Measurements from ENCODE around the gene NIPAL3.
"Not testable (repeated sequence)": the region's sequence is repeated elsewhere in the genome, so short reads cannot be mapped to it uniquely, and the experiment has no call there.

NIPAL3 gene

DNA sequence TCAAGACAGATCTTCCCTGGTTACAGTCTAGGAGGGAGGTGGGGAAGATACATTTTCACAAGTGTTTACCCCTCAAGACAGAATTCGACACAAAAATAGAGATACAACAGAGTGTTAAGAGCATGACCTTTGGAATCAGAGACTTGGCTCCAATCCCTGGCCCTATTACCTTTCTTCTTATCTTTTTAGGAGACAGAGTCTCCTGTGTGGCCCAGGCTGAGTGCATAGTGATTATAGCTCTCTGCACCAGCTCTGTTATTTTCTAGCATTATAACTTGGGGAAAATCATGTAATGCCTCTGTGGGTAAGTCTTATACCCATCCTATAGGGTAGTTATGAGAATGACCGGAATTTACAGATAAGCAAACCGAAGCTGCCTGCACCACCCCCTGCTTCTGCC is 9.8 kb downstream of the NIPAL3 start:
- DNase-seq, result no peak

DNA sequence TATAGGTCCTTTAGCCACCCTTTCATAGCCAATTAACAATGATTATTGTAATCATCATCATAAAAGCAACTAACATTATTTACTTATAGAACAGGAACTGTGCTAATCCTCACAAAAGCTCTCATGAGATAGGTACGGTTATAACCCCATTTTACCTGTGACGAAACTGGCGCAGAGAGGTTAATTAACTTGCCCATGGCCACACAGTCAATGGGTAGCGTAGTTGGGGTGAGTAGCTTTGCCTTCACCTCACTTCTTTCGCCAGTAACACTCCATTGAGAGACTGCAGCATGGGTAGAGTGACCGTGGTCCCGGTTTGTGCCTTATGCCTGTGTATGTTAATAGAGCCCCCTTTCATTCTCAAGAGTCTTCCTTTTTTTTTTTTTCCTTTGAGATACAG is 10.3 kb downstream of the NIPAL3 start:
- DNase-seq, result no peak

DNA sequence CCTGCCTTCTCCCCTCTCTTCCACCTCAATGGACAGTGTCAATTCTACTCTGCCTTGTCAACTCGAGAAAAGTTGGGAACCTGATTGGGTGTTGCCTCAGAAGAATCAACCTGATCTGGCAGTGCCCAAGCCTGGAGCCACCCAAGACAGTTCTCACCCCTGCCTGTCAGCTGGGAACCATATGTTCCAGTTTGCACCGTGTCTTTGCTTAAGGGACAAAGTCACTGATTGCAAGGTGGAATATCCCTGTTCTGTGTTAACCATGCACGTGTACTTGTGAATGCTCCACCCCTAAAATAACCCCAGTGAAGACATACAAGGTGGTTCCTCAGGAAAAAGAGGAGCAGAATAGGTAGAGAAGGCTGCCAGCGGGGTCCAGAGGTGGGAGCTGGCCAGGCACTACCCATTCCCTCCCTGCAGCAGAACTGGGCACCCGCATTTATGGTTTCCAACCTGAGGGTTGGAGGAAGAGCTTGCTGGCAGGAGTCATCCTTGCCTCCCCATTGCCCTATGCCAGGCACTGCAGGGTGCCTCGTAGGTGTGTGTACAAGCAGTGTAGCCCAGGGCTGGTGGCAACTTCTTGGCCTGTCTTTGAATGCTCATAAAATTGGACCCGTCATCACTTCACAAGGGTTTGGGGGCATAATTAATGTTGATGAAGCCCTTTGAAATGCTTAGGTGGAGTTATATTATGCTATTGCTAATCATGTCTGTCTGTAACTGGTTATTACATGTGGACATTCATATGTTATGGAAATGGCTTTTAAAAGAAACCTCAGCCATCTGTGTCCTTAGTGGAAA is 11.3 kb downstream of the NIPAL3 start:
- no peak for DNase-seq

DNA sequence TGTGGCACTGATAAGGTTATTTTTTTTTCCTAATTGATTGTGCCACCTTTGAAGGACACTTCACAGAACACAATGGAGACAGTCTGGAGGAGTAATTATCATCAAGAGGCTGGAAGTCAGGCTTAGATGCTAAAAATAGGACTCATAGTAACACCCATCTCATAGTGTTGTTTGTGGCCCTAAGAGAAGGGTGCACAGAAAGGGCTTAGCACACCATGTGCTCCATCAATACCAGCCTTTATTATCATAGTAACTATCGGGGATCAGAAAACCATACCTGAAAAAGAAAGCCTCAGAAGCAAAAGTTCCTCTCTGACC is 11.9 kb downstream of the NIPAL3 start:
- no peak for DNase-seq

DNA sequence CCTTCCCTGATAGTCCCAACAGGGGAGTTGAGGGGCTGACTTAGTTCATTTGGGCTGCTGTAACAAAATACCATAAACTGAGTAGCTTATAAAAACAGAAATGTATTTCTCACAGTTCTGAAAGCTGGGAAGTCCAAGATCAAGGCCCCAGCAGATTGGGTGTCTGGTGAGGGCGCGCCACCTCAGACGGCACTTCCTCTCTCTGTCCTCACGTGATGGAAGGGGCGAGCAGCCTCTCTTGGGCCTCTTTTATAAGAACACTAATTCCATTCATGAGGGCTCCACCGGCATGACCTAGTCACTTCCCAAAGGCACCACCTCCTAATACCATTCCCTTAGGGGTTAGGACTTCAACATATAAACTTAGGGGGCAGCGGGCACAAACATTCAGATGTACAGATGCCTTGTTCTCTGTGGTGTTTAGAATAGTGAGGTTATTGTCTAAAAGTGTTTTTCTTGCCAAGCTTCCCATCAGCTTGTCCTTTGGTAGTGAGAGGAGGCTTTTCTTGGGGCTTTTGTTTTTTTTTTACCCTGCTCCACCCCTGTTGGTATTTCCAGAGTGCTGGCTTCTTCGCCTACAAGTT is 20.3 kb downstream of the NIPAL3 start:
- no peak for DNase-seq

DNA sequence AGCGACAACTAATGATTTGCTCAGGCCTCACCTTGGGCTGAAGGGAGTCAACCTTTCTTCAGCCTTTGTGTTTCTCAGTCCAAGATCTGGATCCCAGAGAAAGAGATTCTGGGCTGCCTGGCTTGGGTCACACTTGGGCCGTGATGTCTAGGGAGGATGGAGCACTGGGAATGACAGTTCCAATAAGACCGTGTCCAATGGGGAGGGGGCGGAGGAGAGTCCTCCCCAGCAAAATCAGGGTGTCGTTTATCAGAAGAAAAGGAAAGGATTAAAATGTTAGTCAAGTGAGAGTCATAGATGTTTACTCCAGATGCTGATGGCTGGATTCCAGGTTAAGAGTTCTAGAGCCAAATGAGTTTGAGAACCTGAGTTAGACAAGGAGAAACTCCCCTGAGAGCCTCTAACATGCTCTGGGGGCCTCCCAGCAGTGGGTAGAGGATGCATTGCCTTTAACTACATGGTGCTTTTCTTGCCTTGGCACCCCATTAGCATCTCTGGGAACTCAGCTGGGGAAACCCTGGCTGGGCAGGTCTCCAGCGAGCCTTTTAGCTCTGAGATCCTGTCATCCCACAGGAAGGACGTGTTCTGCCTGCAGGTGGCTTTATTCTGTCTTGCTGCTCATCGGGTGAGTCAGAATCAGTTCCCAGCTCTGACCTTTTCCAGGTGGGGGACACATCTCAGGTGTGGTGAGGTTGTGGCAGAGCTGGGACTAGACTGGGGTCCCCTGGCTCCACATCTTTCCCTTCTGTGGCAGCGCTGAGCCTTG is 22.2 kb downstream of the NIPAL3 start:
- DNase-seq, result no peak

DNA sequence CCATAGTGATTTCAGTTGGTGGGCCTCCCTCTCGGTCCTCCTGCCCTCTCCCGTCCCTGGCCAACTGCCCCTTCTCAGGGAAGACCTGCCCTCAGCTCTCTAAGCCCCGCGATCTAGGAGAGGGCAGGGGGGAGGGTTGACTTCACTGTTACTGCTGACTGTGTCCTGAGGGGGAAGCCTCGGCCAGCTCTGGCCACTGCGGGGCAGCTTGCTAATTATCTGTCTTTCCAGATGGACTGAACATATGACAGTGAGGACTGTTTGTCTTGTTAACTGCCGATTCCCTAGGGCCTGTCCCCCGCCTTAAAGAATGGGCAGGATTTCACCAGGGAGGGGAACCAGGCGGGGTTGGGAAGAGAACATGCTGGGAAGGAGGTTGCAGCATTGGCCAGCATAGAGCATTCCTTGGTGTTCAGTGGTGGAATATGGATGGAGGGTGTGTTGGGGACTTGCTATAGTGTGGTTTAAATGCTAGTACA is 22.9 kb downstream of the NIPAL3 start:
- peak; percentile 69 for DNase-seq

DNA sequence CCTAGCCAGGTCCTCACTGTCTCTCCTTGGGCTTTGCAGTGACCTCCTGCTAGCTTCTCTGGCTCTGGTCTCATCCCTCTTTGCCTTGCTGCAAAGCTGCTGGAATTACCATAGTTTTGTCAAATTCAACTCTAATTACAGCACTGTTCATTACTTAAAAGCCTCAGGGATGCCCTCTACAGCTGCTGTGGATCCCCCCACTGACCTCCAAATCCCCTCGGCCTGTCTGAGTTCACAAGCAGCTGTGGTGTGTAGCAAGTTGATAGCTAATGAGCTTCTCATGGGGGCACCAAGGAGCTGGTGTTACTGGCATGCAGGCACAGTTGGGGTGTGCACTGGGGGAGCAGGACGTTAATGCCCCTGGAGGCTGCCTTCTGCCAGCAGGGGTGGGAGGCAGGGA is 24.8 kb downstream of the NIPAL3 start:
- DNase-seq, result no peak

DNA sequence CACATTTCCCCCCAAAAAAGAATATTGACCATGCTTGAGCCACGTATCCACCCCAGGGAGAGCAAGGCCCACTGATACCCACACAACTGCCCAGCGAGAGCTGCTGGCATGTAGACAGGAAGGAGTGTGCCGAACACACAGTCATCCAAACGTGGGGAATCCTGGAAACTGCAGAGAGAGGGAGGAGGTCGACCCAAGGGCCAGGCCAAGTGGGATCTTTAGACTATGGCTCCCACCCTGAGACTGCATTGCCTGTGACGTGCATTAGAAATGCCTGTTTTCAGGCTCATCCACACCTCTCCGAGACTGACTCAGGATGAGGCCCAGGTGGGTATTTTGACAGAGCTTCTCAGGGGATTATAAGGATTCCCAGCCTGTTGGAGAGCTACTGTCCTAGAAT is 25.9 kb downstream of the NIPAL3 start:
- DNase-seq, result no peak

DNA sequence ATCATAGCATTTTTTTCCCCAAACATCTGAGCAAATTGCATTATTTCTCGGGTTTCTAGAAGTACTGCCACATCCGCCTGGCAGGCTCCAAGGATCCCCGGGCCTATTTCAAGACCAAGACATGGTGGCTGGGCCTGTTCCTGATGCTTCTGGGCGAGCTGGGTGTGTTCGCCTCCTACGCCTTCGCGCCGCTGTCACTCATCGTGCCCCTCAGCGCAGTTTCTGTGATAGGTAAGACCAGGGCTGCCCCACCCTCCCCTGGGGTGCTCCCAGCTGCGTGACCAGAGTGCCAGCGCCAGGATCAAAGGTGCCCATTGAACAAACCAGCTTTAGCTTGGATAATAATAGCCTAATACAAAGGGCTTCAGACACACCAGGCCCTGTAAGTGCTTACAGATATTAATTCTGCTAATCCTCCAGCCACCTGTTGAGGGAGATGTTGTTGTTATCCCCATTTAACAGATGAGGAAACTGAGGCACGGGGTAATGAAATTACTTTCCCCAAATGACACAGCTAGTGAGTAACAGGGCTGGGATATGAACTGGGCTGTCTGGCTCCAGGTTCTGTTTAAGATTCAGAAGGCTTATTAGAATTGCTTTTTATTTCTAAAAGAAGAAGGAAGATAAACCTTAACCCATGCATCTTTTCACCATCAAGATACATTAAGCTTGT is 26.5 kb downstream of the NIPAL3 start:
- no peak for DNase-seq

DNA sequence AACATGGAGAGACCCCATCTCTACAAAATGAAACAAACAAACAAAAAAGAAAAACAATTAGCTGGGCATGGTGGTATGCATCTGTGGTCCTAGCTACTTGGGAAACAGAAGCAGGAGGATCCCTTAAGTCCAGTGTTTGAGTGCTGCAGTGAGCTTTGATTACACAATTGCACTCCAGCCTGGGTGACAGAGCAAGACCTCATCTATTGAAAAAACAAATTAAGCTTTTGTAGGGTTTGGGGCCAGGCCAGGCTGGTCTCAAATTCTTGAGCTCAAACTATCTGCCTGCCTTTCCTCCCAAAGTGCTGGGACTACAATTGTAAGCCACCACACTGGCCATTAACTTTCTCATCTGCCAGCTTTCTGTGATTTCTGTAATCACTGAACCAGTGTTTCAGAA is 27.2 kb downstream of the NIPAL3 start:
- DNase-seq, result no peak

DNA sequence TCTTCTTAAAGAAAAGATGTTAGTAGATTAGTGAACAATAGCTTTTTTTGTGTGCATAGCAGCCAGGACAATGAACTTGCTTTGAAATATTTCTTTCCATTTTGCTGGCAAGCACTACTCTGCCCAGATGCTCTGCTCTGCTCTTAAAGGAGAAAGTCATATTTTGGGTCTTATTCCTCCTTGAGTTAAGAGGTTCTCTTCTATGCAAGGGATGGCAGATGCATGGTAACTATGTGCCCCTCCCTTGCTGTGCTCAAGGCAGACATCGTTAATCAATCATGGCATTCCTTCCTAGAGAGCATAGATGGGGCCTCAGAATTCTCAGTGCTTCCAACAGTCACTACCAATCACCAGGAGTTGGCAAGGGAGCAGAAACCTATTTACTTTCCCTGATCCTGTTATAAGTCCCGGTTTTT is 27.6 kb downstream of the NIPAL3 start:
- DNase-seq, result no peak

DNA sequence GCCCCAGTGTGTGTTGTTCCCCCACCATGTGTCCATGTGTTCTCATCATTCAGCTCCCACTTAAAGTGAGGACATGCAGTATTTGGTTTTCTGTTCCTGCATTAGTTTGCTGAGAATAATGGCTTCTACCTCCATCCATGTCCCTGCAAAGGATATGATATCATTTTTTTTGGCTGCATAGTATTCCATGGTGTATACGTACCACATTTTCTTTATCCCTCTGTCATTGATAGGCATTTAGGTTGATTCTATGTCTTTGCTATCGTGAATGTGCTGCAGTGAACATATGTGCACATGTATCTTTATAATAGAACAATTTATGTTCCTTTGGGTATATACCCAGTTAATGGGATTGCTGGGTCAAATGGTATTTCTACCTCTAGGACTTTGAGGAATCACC is 30.8 kb downstream of the NIPAL3 start:
- not testable (repeated sequence) for DNase-seq

DNA sequence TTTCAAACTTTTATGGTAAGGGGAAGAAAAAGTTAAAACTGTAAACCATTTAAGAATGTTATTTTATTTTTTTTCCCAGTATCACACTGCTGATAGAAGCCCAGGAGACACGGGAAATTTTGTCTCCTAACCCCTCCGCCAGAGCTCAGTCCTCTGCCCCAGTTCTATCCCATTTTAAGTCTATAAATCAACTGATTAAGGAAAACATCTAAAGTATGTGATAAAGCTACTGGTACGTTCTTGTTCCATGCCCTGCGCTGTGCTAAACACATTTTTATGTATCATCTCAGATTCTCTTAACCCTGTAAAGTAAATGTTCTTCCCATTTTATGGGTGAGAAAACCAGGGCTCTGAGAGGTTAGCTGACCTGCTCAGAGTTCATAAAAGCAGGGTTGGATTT is 34.7 kb downstream of the NIPAL3 start:
- DNase-seq, result no peak

DNA sequence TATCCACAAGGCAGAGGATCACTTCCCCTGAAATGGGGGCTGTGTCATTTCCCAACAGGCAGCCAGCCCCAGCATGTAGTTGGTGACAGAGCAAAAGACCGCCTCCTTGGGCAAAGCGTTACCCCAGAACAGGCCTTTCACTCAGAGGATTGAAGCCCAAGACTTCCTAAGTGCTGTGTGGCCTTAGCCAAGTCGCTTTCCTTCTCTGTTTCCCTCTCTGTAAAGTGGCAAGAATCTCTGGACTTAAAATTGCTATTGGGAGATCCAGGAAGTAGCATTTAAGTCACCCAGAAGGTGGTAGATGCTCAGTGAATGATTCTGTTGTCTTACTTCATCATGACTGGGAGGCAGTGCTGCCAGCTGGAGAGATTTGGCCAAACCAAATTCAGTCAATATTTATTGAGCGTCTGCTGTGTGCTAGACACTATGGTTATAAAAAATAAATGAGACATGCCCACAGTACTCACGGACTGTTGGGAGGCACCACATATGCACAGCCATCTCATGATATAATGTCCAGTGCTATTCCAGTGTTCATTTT is 35.3 kb downstream of the NIPAL3 start:
- DNase-seq, result no peak

DNA sequence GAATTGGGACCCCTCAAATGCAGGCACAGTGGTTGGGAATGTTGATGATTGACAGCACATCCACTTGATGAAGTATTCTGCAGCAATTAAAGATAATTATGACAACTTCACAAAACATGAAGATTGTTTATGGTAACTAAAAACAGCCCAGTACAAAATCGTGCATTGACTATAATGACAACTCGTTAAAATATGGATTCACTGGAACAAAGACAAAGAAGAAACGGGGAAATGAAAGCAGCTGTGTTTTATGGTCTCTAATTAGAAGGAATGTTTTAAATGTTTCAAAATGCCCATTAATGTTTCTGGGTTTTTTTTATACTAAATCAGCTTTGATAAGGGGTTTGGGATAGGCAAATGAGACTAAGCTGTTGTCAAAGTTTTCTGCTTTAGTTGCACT is 36.1 kb downstream of the NIPAL3 start:
- DNase-seq, result no peak

DNA sequence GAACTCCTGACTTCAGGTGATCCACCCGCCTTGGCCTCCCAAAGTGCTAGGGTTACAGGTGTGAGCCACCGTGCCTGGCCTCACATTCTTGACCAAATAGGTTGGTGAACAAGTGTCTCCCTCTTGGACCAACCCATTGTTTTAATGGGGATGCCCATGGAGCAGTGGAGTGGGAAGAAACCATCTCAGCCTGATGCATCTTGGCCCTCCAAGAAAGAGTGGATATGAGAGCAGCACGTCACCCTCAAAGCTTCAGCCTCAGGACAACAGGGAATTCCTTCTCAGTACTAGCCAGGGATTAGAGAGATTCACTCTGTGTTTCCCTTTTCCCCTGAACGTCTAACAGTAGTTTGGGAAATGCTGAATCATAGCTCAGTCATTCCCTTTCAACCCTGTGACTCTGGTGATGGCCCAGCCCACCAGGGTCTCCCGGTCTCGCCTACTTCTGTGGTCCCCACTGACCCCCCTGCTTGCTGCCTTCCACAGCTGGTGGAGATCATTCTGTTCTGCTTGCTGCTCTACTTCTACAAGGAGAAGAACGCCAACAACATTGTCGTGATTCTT is 37.4 kb downstream of the NIPAL3 start:
- DNase-seq, result no peak

DNA sequence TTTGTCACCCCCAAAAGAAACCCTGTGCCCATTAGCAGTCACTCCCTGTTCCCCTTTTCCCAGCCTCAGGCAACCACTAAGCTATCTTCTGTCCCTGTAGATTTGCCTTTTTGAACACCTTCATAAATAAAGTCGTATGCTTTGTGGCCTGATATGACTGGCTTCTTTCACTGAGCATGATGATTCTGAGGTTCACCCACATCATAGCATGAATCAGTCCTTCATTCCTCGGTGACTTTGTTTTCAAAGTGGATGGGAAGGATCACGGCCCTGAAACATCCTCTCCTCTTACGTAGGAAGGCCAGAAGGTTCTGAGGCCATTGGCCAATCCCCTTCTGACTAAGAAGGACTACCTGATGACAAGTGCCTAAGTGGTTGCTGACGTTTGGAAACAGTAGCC is 39.1 kb downstream of the NIPAL3 start:
- no peak for DNase-seq

DNA sequence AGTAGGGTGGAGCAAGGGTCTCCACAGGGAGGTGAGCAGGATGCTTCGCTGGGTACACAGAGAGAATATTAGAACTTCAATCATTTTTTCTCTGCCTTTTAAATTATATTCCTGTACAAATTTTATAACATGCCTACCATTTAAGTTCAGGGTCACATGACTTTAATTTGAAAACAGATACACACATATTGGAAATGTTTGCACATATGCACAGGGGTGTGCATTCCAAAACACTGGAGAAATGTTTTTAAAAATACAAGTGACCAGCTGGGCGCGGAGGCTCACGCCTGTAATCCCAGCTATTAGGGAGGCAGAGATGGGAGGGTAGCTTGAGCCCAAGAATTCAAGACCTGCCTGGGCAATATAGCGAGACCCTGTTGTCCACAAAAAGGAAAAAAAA is 39.7 kb downstream of the NIPAL3 start:
- DNase-seq, result no peak

DNA sequence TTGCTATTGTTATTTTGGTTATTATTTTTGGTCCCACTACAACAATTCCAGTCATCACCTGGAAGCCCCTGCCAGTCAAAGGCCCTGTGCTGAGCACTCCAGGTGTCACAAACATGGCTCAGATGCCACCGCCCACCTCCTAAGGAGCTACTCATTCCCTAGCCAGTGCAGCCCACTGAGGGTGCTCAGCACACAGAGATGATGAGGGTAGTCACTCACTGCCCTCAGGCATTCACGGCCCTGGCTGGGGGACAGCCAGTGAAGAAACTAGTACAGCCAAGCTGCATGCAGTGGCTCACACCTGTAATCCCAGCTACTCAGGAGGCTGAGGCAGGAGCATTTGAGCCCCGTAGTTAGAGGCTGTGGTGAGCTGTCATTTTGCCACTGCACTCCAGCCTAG is 42.3 kb downstream of the NIPAL3 start:
- no peak for DNase-seq

DNA sequence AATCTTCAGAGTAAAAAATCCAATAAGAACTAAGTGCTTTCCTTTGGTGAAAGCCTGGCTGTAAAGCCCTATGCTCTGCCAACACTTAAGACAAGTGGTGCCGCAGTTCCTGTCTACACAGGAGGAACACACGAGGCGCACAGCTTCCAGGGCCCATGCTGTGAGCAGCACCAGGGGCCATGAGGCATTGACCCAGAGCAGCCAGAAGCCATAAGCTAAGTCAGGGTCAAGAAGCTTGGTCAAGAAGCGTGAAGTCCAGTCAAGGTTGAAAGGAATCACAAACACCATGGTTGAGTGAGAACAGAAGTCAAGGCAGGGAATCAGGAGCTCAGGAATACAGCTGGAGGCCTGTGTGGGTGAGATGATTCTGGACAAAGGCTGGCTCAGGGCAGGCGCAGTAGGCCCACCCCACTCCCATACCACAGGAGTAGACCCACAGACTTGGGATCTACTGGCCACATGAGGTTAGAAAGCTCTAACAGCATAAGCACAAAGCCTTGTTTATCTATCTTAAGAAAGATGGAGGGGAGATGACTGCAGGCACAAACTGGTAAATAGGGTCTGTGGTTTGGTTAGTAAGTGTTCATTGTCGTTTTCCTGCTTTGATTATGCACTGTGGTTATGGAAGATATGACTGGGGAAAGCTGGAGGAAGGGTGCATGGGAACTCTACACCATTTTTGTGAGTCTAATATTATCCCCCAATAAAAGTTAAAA is 44.1 kb downstream of the NIPAL3 start:
- no peak for DNase-seq

DNA sequence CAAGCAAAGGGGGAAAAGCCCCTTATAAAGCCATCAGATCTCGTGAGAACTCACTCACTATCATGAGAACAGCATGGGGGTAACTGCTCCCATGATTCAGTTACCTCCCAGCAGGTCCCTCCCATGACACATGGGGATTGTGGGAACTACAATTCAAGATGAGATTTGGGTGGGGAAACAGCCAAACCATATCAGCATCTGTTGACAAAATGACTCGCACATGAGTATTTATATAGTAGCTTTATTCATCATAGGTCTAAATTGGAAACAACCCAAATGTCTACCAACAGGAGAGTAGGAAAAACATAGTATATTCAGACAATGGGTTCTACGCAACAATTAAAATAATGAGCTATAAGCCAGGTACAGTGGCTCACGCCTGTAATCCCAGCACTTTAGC is 46.5 kb downstream of the NIPAL3 start:
- DNase-seq, result not testable (repeated sequence)
